Transverse colon (tissue), 3 donors: ENCODE results near the gene SLC11A2.

Source experiments
- EP300 ChIP-seq: sonication (generic); formaldehyde crosslinking; IDR thresholded peaks from one replicate; pipeline ENCODE4 v1.6.1; 2017; ENCODE audit warnings: antibody characterized with exemption, low read depth
- POLR2A ChIP-seq: fragments of 450-650 bp; IDR thresholded peaks from one replicate; pipeline ENCODE4 v1.6.1; 2016; ENCODE audit warnings: antibody characterized with exemption, mild to moderate bottlenecking, moderate library complexity
- TF ChIP-seq, protein P1 (sequence below), 5 experiments: fragments of 200-600 bp in 3 of 5; fragments of 450-650 bp in 2 of 5; sonication (generic) in 3 of 5; IDR thresholded peaks; 1 replicate in 2 of 5; 2 replicates in 3 of 5; pipeline ENCODE4 v1.5.1; 2016 to 2017; ENCODE audit warnings: antibody characterized with exemption in 5 of 5, inconsistent platforms in 3 of 5, mild to moderate bottlenecking in 2 of 5, moderate library complexity in 1 of 5

DNA sequence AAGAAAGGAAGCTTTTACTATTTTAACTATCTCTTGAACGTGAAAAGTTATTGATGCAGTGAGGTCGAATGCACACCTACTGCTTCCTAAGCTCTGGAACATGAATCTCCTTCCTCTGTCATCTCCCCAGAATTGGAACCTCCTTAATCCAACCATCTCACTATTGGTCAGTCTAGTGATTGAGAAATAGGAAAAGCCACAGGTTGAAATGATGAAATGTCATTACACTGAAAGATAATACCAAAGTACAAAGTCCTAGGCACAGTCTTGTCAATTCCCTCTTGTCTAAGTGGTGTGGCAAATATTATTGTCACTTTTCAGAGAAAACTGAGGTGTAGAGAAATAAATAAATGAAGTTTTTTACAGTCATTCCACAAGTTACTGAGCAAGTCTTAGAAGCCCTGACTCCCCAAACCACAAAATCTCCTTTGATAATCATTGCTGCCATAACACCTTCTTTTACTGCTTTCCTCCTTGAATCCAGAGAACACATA lies 93.3 kb downstream of the SLC11A2 start:
- TF ChIP-seq, protein P1, sequence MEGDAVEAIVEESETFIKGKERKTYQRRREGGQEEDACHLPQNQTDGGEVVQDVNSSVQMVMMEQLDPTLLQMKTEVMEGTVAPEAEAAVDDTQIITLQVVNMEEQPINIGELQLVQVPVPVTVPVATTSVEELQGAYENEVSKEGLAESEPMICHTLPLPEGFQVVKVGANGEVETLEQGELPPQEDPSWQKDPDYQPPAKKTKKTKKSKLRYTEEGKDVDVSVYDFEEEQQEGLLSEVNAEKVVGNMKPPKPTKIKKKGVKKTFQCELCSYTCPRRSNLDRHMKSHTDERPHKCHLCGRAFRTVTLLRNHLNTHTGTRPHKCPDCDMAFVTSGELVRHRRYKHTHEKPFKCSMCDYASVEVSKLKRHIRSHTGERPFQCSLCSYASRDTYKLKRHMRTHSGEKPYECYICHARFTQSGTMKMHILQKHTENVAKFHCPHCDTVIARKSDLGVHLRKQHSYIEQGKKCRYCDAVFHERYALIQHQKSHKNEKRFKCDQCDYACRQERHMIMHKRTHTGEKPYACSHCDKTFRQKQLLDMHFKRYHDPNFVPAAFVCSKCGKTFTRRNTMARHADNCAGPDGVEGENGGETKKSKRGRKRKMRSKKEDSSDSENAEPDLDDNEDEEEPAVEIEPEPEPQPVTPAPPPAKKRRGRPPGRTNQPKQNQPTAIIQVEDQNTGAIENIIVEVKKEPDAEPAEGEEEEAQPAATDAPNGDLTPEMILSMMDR (IDR thresholded peaks at IDR 0.05), result no peak
- TF ChIP-seq POLR2A (no peak), EP300 (no peak)
